Measurements from ENCODE around the gene PPP4R4.

DNA sequence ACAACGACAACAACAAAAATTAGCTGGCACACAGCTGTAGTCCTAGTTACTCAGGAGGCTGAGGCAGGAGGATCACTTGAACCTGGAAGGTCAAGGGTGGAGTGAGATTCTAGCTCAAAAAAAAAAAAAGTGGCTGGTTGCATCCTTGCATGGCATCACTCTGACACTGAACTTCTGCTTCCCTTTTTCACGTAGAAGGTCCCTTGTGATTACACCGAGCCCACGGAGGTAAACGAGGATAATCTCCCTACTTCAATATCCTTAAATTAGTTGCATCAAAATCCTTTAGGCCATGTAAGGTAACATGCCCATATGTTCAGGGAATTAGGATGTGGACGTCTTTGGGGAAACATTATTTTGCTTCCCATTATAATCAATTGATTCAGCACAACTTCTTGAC, 4.0 kb upstream of the PPP4R4 start:
- TF ChIP-seq RFX5 (IDR thresholded peaks at IDR 0.05; ENCODE audit: low read length) (no peak), RAD21 (IDR thresholded peaks at IDR 0.05; ENCODE audit: low read length) (no peak), POLR2AphosphoS5 (IDR thresholded peaks at IDR 0.05; ENCODE audit: low read depth, low read length) (no peak)
- TF ChIP-seq, protein P1, sequence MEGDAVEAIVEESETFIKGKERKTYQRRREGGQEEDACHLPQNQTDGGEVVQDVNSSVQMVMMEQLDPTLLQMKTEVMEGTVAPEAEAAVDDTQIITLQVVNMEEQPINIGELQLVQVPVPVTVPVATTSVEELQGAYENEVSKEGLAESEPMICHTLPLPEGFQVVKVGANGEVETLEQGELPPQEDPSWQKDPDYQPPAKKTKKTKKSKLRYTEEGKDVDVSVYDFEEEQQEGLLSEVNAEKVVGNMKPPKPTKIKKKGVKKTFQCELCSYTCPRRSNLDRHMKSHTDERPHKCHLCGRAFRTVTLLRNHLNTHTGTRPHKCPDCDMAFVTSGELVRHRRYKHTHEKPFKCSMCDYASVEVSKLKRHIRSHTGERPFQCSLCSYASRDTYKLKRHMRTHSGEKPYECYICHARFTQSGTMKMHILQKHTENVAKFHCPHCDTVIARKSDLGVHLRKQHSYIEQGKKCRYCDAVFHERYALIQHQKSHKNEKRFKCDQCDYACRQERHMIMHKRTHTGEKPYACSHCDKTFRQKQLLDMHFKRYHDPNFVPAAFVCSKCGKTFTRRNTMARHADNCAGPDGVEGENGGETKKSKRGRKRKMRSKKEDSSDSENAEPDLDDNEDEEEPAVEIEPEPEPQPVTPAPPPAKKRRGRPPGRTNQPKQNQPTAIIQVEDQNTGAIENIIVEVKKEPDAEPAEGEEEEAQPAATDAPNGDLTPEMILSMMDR (IDR thresholded peaks at IDR 0.05): no peak
